AG04450 (cell line): ENCODE results near the gene MTFP1. TPM values are rescaled to one million over a fixed set of nuclear protein-coding genes. Genes with fewer than 3 reads are reported as not detected.

Experiments used
- CTCF ChIA-PET: fragments of 300-600, 350-600 bp; formaldehyde crosslinking; extraction: SDS; loops from one replicate; lab custom pipeline; 2022; ENCODE audit warnings: antibody characterized with exemption, inconsistent platforms; lab: Charles Lee
- POLR2A ChIA-PET: fragments of 350-600 bp; formaldehyde crosslinking; extraction: SDS; loops from one replicate; lab custom pipeline; 2021; ENCODE audit warnings: antibody characterized with exemption, inconsistent platforms; lab: Yijun Ruan, JAX
- DNase-seq: peaks from one replicate; pipeline ENCODE4 v3.0.0-alpha.2; 2011; ENCODE audit warnings: low read depth, low spot score
- H3K27ac ChIP-seq: one replicate; pipeline ENCODE4 v1.5.1; 2012; ENCODE audit warnings: low read depth, low read length, control low read depth
- H3K27me3 ChIP-seq: one replicate; pipeline ENCODE4 v1.6.0; 2012; ENCODE audit warnings: low read length; ENCODE audit not compliant: control insufficient read depth, insufficient read depth
- H3K4me3 ChIP-seq: 2 replicates; pipeline ENCODE4 v1.5.1; 2011; ENCODE audit warnings: mild to moderate bottlenecking, low read depth, low read length, control low read depth
- H3K9me3 ChIP-seq: 2 replicates; pipeline ENCODE4 v1.5.1; 2012; ENCODE audit warnings: low read length; ENCODE audit not compliant: control insufficient read depth, insufficient read depth
- CTCF ChIP-seq: IDR thresholded peaks from 2 replicates; pipeline ENCODE4 v1.5.1; 2011; ENCODE audit warnings: low read depth, low read length, control low read depth, inconsistent platforms
- polyA plus RNA-seq: library from polyadenylated mRNA; depleted of rRNA; stranded (reverse); fragments of >200 nt; gene quantifications from 2 replicates; pipeline ENCODE4 v1.2.3, GENCODE V29; 2011

The MTFP1 gene
- polyA plus RNA-seq, 1 experiment, result 4.1 TPM

DNA sequence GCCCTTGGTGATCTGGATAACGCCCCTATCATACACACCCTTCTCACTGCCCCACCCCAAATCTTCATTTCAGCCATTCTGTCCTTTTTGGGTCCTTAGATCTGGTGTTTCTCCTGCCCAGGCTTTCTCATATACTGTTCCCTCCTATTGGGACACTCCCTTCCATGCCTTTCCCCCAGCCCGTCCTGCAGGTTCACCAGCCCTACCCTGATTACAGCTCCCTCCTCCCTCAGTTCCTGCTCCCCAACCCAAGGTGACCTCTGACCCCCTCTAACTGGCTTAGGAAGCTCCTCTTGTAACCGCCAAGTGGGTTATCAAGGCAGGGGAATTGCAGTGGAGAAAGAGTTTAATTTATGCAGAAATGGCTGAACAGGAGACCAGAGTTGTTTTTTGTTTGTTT is 13.0 kb downstream of the MTFP1 start:
- ChIA-PET CTCF (no interaction called here), POLR2A (no interaction called here)
- Histone ChIP-seq H3K9me3 (peaks cover 4% of the 10 kb centered on the region; the same call in 1 of the 2 replicates), H3K4me3 (no peak overlapping the region), H3K27ac (no peak overlapping the region), H3K27me3 (peaks cover 15% of the 10 kb centered on the region)
- no peak for TF ChIP-seq CTCF
- no peak for DNase-seq

DNA sequence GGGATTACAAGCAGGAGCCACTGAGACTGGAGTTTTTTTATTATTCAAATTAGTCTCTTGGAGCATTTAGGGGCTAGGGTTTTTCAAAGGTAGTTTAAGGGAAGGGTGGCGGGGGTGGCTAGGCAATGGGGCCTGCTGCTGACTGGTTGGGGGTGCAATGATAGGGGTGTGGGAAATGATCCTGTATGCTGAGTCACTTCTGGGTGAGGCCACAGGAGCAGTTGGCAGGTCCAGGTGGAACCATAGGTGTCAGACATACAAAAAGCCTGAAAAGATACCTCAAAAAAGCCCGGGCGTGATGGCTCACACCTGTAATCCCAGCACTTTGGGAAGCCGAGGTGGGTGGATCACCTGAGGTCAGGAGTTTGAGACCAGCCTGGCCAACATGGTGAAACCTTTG is 13.7 kb downstream of the MTFP1 start:
- TF ChIP-seq CTCF, result no peak
- ChIA-PET POLR2A (no interaction called here), CTCF (no interaction called here)
- Histone ChIP-seq H3K27me3 (peaks cover 15% of the 10 kb centered on the region), H3K27ac (no peak overlapping the region), H3K9me3 (peaks cover 4% of the 10 kb centered on the region; the same call in 1 of the 2 replicates), H3K4me3 (no peak overlapping the region)
- no peak for DNase-seq

DNA sequence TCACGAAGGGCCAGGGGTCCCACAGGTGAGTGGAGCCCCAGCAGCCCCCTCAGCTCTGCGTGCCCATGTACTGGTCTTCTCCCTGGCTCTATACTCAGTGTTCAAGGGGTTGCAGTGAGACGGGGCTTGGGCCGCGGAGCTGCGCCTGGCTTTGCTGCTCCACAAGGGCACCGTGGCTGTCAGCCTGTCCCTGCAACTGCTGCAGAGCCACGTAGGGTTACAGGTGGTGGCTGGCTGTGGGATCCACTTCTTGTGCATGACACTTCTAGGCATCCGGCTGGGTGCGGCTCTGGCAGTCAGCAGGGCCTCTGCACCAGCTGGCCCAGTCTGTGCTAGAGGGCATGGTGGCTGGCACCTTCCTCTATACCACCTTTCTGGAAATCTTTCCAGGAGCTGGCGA is 14.3 kb downstream of the MTFP1 start:
- Histone ChIP-seq H3K27ac (no peak overlapping the region), H3K4me3 (no peak overlapping the region), H3K27me3 (peaks cover 15% of the 10 kb centered on the region), H3K9me3 (peaks cover 4% of the 10 kb centered on the region; the same call in 1 of the 2 replicates)
- TF ChIP-seq CTCF, result no peak
- DNase-seq, result no peak
- CTCF ChIA-PET, result no interaction called here
- POLR2A ChIA-PET, result no interaction called here

DNA sequence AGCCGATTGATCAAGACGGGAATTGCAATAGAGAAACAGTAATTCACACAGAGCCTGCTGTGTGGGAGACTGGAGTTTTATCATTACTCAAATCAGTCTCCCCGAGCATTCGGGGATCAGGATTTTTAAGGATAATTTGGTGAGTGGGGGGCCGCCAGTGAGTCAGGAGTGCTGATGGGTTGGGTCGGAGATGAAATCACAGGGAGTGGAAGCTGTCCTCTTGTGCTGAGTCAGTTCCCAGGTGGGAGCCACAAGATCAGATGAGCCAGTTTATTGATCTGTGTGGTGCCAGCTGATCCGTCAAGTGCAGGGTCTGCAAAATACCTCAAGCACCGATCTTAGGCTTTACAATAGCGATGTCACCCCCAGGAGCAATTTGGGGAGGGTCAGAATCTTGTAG is 15.5 kb downstream of the MTFP1 start:
- DNase-seq, result no peak
- Histone ChIP-seq H3K9me3 (no peaks in the 10 kb centered on the region), H3K27ac (no peak overlapping the region), H3K4me3 (no peak overlapping the region), H3K27me3 (peaks cover 15% of the 10 kb centered on the region)
- ChIA-PET POLR2A (no interaction called here), CTCF (interaction anchor here (0.7 kb wide), 1 partner anchor 161 kb away, joined by 4 read pairs; no protein-coding TSS in a partner anchor)
- TF ChIP-seq CTCF, result no peak

GRCh38 chr22:30444632-30445437 is 19.3 kb downstream of the MTFP1 start:
- CTCF ChIA-PET, result interaction anchor here (0.7 to 3.8 kb wide), 7 partner anchors 12 to 844 kb away, joined by 3 to 30 read pairs (median 5); no protein-coding TSS in a partner anchor
- H3K27me3 ChIP-seq, result peaks cover 4% of the 10 kb centered on the region
- peak; percentile 70 for TF ChIP-seq CTCF
- POLR2A ChIA-PET, result no interaction called here
- H3K9me3 ChIP-seq, result no peaks in the 10 kb centered on the region; the same call in 1 of the 2 replicates
- no peak for DNase-seq
- H3K4me3 ChIP-seq, result no peak overlapping the region
- H3K27ac ChIP-seq, result no peak overlapping the region
